OCI-M2 (cell line): Measurements from ENCODE around the gene TNFAIP8L1.

Experiments
- DNase-seq: peaks from one replicate; lab custom pipeline; 2025; ENCODE audit not compliant: unreplicated experiment; lab: John Stamatoyannopoulos, UW

Gene TNFAIP8L1

GRCh38 chr19:4699826-4700692, 60.7 kb downstream of the TNFAIP8L1 start:
- no peak for DNase-seq

GRCh38 chr19:4700693-4700970, 61.3 kb downstream of the TNFAIP8L1 start:
- no peak for DNase-seq

- no peak for DNase-seq
Observed at GRCh38 chr19:4701557-4701956, 62.2 kb downstream of the TNFAIP8L1 start.

GRCh38 chr19:4702764-4703163, 63.4 kb downstream of the TNFAIP8L1 start:
- DNase-seq: no peak

- DNase-seq: no peak
Observed at GRCh38 chr19:4703671-4704316, 64.5 kb downstream of the TNFAIP8L1 start.

- no peak for DNase-seq
Observed at GRCh38 chr19:4704317-4704673, 65.0 kb downstream of the TNFAIP8L1 start.
